GM19397 (cell line): ENCODE data around the gene PAFAH1B1.
"Not testable (repeated sequence)": the region's sequence is repeated elsewhere in the genome, so short reads cannot be mapped to it uniquely, and the experiment has no call there.

Experiments
- ATAC-seq: cut with Tn5 transposase; IDR thresholded peaks from one replicate; pipeline ENCODE4 v1.9.1; 2021; ENCODE audit warnings: mild to moderate bottlenecking, moderate library complexity; ENCODE audit not compliant: unreplicated experiment

Gene PAFAH1B1

DNA sequence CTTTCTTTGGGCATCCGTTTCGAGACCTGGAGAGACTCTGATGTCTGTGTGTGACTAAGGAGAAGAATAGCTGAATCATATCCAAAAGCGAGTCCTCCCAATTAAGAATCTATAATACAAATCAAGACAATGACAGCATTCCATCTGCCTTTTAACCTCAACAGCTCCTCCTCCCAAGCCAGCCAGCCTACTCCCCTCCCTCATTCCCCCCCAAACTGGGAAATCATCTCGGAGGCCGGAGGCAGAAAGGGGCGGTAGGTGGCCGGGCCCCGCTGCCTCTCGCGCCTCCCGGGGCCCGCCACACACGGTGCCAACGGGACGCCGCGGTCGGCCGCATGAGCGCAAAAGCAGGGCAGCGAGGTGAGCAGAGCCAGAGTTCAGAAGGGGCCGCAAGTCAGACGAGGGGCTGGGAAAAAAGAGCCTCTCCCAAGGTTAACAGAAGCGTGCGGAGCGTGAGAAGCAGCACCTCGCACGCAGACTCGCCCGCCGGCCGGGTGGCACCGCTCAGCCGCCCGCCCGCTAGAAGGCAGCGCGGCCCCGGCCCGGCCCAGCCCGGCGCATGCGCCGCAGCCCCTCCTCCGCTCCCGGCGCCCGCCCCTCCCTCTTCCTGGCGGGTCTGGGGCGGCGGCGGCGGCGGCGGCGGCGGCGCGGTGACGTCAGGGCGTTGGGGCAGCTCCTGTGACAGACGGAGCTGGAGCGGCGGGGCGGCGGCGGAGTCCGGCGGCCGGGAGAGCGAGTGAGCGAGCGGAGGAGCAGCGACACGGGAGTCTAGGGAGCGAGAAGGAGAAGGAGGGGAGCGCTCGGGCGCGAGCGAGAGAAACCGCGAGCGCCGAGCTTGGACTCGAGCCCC is at the start of gene PAFAH1B1:
TSS of gene PAFAH1B1 (plus strand) at position 684 of the 850 bp plus-strand sequence. CDS start 44,635 bp downstream, outside the sequence.
- ATAC-seq, result peak; percentile 88

DNA sequence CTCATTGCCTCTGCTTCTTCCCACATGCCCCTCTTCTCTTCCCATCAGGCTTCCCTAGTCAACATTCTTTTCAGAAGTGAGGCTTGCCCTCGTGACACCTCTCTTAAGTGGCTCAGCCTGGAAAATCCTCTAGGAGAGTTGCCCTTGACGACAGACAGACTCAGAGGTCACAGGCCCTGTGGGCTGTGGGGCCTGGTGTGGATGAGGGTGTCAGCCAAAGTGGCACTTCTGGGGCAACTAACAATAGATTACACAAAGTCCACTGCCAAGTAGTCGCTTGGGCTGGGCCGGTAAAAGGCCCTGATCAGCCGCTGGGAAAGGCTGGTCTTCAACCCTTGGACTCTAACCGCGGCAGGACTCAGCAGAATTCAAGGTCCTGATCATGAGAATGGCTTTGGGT is 48.1 kb upstream of the PAFAH1B1 start:
- ATAC-seq, result no peak

DNA sequence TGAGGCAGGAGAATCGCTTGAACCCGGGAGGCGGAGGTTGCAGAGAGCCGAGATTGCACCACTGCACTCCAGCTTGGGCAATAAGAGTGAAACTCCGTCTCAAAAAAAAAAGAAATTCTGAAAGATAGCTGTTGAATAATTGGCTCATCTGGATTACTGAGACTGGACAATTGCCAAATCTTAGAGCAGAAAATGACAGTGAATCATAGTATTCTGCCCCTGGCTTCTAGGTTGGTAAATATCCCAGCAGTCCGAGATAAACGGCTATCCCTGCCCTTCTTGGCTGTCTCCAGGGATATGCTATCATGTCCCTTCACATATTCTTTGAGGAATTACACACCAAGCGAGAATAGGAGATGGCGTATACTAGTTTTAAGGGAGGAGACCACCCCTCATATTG is 46.3 kb upstream of the PAFAH1B1 start:
- ATAC-seq, result no peak

GRCh38 chr17:2548026-2548425 is 45.4 kb upstream of the PAFAH1B1 start:
- not testable (repeated sequence) for ATAC-seq

DNA sequence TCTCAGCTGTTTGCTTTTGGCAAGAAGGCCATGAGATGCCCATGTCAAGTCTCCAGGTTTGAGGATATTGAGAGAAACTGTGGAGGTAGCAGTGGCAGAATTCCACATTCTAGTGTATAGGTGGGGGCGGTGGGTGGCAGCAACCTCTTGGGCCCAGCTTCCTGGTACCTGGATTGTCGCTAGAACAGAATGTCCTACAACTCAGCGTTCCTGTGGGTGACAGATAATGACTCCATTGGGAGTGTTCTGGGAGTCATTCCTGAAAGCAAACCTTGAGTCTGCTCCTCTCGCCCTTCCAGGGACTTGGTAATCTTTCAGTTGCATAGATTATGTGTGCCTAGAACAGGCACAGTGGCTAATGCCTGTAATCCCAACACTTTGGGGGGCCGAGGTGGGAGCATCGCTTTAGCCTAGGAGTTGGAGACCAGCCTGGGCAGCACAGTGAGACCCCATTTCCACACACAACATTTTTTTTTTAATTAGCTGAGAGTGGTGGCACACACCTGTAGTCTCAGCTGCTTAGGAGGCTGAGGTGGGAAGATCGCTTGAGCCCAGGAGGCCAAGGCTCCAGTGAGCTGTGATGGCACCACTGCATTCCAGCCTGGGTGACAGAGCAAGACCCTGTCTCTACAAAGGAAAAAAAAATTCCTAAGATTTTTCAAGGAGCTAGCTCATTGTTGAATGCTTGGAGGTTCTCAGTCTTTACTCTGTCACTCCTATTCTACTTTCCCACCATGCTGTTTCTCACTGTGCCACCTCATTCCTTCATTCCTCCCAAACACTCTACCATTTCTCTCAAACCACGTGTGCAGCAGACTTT is 43.9 kb upstream of the PAFAH1B1 start:
- ATAC-seq, result no peak

- ATAC-seq, result no peak
Observed at GRCh38 chr17:2551493-2551892, 42.0 kb upstream of the PAFAH1B1 start.

DNA sequence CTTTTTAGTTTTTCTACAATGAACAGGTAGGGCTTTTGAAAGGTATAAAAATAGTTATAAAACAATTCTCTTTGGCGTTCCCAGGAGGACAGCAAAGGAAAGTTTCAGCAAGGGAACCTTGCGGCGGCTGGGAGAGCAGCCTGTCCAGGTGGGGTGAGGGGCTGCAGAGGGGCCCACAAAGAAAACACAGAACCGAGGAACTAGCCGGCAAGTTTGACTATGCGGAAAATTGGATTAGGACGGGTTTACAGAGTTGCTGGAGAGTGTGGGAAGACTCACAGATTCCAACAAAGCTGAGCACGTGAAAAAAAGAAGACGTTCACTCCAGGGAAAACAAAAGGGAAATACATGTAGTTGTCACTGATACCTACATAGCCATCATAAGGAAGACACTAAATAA is 41.5 kb upstream of the PAFAH1B1 start:
- no peak for ATAC-seq

DNA sequence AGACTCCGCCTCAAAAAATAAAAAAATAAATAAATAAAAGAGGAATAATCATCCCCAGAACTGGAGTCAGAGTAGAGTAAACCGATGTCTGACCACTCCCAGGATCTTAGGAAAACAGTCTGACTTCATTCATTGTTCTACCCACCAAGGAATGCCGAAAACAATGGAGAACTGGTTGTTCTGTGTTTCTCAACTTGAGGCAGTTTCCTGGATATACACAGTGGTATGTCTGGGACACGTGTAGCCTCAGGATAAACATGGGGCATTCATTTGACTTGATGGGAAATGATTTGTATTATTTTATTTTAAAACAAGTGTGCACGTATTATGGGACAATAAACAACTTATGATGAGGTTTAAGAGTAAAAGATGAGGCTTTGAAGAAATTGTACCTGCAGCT is 32.8 kb upstream of the PAFAH1B1 start:
- ATAC-seq, result no peak

- no peak for ATAC-seq
Observed at GRCh38 chr17:2562162-2562858, 31.1 kb upstream of the PAFAH1B1 start.

- no peak for ATAC-seq
Observed at GRCh38 chr17:2563061-2563460, 30.4 kb upstream of the PAFAH1B1 start.

DNA sequence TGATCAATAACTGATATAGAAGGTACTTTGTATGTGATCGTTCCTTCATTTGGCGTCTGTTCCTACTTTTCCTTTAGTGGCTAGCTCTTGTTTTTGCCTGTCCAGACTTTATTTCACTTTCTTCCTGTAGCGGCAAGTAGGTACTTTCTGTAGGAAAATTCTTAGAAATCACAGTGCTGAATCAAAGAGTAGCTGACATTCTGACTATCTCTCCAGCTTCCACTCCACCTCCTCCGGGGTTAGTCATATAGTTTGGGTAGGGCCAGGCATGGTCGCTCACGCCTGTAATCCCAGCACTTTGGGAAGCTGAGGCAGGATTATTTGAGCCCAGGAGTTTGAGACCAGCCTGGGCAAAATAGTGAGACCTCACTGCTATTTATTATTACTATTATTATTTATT is 29.9 kb upstream of the PAFAH1B1 start:
- ATAC-seq, result no peak

- no peak for ATAC-seq
Observed at GRCh38 chr17:2564877-2565276, 28.6 kb upstream of the PAFAH1B1 start.

DNA sequence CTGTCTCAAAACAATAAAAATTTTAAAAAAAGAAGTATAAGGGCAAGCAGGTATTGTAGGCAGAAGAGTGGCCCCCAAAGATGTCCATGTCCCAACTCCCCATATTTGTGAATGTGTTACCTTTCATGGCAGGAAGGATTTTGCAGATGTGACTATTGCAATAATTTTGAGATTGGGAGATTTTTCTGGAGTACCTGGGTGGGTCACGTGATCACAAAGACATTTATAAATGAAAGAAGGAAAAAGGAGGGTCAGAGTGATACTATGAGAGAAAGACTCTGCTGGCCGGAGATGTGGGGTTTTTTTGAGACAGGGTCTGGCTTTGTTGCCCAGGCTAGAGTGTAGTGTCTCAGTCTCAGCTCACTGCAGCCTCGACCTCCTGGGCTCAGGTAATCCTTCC is 27.4 kb upstream of the PAFAH1B1 start:
- no peak for ATAC-seq

GRCh38 chr17:2571523-2572303 is 21.7 kb upstream of the PAFAH1B1 start:
- ATAC-seq, result peak; percentile 78

DNA sequence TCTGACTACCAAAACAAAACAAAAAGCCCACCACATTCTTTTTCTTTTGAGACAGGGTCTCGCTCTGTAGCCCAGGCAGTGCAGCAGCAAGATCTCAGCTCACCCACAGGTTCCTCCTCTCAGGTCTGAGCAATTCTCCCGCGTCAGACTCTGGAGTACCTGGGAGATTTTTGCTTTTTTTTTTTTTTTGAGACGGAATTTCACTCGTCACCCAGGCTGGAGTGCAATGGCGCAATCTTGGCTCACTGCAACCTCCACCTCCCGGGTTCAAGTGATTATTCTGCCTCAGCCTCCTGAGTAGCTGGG is 21.2 kb upstream of the PAFAH1B1 start:
- peak; percentile 25 for ATAC-seq

- no peak for ATAC-seq
Observed at GRCh38 chr17:2580151-2580550, 13.3 kb upstream of the PAFAH1B1 start.

DNA sequence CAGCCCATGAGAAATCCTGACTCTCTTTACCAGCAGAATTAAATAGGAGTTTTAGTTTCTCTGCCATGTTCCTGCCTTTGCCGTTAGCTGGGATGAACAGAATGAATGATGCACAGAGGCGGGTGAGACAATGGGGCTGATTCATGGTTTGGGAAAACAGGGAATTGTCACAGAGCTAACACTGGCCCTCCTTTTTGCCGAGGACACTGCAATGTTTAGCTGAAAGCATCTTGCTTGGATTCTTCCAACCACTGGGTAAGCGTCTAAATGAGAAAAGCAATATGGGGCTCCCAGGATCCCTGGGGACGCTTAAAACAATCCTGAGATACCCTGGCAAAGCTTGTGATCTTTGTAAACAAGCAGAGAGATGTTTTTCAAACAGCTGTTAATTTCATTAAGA is 12.8 kb upstream of the PAFAH1B1 start:
- no peak for ATAC-seq

DNA sequence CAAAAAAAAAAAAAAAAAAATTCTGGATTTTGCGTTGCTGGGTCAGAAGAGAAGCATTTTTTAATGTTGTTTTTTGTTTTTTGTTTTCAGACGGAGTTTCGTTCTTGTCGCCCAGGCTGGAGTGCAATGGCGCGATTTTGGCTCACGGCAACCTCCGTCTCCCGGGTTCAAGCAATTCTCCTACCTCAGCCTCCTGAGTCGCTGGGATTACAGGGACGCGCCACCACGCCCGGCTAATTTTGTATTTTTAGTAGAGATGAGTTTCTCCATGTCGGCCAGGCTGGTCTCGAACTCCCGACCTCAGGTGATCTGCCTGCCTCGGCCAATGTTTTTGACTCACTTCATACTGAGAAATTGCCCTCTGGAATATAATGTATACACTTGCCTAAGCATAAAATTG is 11.0 kb upstream of the PAFAH1B1 start:
- ATAC-seq, result no peak

GRCh38 chr17:2591040-2591640 is 2.3 kb upstream of the PAFAH1B1 start:
- no peak for ATAC-seq
